Measurements from ENCODE around the gene GSK3B. TPM values are rescaled to one million over a fixed set of nuclear protein-coding genes. Genes with fewer than 3 reads are reported as not detected.

Gene GSK3B
- total RNA-seq, 1 donor from 2014 or later: 77.5 TPM

GRCh38 chr3:119818937-119819336 is 275.3 kb downstream of the GSK3B start:
- DNase-seq (ENCODE audit: low read depth): no peak

DNA sequence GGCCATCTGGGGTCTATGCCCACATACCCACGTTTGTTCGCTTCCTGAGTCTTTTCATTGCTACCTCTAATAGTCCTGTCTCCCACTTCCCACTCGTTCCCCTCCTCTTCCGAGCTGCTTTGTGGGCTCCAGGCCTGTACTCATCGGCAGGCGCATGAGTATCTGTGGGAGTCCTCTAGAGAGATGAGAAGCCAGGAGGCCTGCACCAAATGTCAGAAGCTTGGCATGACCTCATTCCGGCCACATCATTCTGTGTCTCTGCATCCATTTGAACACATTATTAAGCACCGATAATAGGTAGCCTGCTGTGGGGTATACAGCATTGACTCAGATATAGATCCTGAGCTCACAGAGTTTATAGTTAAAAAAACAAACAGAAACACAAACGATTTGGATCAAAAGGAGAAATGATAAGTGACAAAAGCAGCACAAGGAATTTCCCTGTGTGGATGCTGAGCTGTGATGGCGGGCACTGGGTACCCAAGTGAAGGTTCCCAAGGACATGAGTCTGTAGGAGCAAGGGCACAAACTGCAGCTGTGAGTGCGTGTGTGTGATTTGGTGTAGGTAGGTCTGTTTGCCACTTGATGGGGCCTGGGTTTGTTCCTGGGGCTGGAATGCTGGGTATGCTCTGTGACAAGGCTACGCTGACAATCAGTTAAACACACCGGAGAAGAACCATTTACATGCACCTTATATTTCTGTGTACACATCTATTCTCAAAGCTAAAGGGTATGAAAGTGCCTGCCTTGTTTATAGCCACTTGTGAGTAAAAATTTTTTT is 276.5 kb downstream of the GSK3B start:
- no peak for DNase-seq (ENCODE audit: low read depth)

DNA sequence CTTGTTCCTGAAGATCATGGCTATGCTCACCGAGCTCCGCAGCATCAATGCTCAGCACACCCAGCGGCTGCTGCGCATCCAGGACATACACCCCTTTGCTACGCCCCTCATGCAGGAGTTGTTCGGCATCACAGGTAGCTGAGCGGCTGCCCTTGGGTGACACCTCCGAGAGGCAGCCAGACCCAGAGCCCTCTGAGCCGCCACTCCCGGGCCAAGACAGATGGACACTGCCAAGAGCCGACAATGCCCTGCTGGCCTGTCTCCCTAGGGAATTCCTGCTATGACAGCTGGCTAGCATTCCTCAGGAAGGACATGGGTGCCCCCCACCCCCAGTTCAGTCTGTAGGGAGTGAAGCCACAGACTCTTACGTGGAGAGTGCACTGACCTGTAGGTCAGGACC is 277.2 kb downstream of the GSK3B start:
- DNase-seq (ENCODE audit: low read depth): no peak

DNA sequence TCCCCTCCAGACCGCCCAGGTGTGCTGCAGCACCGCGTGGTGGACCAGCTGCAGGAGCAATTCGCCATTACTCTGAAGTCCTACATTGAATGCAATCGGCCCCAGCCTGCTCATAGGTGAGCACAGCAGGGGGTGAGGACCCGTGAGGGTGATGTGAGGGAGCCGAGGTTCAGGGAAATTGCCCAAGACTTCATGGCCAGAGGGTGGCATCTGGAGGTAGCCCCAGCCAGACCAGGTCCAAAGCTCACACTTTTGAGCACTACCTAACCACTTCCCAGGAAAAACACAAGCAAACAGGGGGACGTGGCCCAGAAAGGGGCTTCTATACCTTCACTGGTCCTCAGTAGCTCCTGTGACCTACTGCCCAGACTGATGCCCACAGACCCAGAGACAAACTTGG is 278.5 kb downstream of the GSK3B start:
- no peak for DNase-seq (ENCODE audit: low read depth)

- no peak for DNase-seq (ENCODE audit: low read depth)
Measured at GRCh38 chr3:119812491-119813058, 281.7 kb downstream of the GSK3B start.

DNA sequence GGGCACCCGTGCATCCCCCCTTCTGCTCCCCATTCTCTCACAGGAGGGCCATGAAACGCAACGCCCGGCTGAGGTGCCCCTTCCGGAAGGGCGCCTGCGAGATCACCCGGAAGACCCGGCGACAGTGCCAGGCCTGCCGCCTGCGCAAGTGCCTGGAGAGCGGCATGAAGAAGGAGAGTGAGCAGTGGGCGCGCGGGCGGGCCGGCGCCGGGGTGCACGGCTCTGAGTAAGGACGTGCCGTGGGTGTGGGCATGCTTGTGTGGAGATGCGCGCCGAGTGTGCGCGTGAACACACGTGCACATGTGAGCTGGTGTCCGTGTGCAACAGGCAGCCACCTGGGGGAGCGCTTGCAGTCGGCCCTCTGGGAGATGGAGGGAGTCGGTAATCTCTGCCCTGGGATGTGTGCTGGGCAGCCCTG is 284.2 kb downstream of the GSK3B start:
- DNase-seq (ENCODE audit: low read depth): peak; percentile 23

DNA sequence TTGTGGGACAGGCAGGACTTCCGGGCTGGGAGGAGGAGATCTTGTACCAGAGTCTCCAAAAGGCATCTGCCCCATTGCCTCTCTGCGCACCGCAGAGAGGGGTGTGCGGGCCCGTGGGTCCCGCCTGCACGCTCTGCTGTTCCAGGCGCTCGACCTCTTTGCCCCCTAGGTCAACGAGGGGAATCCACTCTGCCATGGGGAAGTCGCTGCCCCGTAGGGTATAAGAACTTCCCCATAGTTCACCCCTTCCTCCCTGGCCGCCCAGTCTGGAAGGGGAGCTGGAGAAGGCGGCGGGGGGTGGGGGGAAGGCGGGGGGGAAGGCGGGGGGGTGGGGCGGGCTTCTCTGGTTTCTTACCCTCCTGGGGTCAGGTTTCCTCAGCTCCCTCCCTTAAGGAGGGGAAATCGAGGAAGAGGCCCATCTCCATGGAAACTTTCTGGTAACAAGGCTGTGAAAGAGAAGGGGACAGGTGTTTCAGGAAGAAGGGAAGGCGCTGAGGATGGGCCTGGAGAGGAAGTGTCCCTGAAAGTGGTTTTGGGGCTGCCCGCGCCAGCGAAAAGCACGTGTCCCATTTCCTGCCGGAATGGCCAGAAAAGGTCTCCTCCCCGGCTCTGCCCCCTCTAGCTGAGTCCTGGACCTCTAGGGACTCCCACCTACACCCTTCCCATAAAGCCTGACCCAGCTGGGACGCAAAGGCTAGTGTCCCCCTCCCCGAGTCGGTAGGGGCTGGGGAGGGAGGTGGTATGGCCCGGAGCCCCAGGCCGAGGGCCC is 284.8 kb downstream of the GSK3B start:
- no peak for DNase-seq (ENCODE audit: low read depth)

DNA sequence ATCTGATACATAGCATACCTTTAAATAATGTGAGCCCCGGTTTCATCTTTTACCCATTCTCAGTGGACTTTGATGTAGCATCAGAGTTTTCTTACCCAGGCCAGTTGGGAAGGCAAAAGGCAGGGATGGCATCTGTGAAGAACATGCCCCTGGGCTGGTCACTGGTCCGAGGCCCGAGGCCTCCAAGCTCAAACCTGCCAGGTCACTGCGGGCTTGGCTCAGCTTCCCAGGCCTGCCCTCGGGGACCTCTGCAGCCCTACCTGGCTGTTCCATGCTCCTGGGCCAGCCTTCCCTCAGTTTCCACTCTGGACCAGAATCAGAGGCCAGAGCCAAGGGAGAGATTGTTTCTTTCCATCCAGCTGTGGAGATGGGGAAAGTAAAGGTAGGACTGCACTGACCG is 285.4 kb downstream of the GSK3B start:
- DNase-seq (ENCODE audit: low read depth): no peak

DNA sequence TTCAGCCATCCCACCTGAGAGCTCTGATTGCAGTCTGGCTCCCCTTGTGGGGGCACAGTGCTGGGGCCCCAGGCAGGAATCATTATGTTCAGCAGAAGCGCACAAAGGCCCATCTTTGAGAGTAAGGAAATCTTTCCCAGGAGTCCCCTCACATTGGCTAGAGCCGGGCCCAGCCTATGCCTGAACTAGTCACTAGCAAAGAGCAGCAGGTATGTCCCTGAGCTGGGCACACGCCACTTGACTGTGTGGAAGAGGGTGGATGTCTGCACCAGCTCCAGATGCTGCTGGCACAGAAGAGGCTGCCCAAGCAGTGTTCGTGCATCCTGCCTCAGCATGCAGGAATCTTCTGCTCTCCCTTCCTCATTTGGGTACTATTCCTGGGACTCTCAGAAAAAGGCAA is 286.0 kb downstream of the GSK3B start:
- no peak for DNase-seq (ENCODE audit: low read depth)

DNA sequence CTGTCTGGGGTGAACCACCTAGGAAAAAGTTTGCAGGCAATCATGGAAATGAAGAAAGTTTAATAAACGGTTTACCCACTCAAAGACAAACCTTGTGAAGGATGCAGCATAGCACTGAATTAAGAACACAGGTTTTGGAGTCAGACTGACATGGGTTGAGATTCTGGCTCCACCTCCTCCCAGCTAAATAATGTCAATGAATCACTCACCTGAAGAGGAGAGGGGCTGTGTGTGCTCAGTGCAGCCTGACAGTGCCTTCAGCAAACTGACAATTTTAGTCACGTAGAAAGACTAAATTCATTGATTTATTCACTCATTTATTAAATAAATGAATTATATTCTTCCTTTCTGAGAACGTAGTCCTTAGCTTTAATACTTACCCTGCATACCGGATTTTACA is 293.4 kb downstream of the GSK3B start:
- no peak for DNase-seq (ENCODE audit: low read depth)

DNA sequence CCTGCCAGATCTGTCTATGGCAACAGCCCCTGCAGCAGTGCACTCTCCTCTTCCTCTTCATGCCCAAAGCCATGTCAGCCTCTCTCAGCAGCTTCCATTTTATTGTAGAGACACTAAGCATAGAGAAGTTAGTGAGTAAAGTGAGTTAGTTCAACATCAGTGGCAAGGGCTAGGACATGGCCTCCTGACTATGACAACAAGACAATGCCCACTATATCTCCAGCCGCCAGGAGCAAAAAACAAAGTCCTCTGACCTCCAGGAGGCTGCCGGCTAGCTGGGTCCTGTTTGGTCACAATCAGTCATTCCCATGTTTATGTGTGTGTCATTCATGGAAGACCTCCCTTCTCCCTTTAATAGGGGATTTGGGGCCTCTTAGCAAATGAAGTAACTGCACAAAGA is 297.5 kb downstream of the GSK3B start:
- DNase-seq (ENCODE audit: low read depth): no peak

DNA sequence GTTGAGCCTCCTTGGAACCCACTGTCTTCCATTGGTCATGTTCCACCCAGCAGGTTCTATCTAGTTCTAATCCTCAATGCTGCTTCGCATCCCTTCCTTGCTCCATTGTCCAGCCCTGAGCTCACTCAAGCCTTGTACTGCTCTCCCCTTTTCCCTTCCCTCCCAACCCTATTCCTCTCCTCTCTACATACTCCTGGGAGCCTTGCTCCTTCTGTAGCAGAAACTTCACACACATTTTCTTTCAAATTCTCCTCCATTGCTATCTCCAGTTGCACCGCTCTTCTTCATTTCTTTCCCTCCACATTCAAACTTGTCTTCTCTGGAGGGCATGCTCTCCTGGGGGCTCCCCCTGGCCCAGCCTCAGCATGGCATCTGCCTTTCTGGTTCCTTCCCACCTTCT is 297.9 kb downstream of the GSK3B start:
- DNase-seq (ENCODE audit: low read depth): no peak

DNA sequence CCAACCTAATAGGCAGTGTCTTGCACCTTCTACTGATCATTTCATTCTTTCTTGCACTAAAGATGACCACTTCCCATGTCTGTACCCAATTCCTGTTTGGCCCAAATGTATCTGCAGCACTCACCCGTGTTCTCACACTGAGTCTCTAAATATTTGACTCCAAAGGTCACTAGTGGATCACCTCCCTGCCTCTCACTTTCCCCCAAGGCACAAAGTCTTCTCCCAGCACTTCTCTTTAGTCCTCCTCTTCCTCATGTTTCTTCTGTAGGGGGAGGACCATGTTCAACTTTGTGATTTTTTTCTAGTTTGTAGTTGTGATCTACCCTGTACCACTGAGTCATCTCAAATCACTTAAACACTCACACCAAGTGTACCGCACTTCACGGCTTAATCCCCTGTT is 298.4 kb downstream of the GSK3B start:
- no peak for DNase-seq (ENCODE audit: low read depth)

GRCh38 chr3:119794971-119795612 is 299.2 kb downstream of the GSK3B start:
- peak; percentile 30 for DNase-seq (ENCODE audit: low read depth)

- no peak for DNase-seq (ENCODE audit: low read depth)
Measured at GRCh38 chr3:119794401-119794800, 299.8 kb downstream of the GSK3B start.

DNA sequence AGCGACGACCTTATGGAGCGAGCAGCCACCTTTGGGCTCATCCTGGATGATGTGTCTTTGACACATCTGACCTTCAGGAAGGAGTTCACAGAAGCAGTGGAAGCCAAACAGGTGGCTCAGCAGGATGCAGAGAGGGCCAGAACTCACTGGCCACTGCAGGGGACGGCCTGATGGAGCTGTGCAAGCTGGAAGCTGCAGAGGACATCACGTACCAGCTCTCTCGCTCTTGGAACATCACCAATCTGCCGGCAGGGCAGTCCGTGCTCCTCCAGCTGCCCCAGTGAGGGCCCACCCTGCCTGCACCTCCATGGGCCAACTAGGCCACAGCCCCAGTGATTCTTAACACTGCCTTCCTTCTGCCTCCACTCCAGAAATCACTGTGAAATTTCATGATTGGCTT is 302.0 kb downstream of the GSK3B start:
- DNase-seq (ENCODE audit: low read depth): no peak

- DNase-seq (ENCODE audit: low read depth): no peak
Measured at GRCh38 chr3:119790369-119790768, 303.9 kb downstream of the GSK3B start.

- no peak for DNase-seq (ENCODE audit: low read depth)
Measured at GRCh38 chr3:119786409-119786808, 307.8 kb downstream of the GSK3B start.

- DNase-seq (ENCODE audit: low read depth): no peak
Measured at GRCh38 chr3:119783883-119784282, 310.4 kb downstream of the GSK3B start.

DNA sequence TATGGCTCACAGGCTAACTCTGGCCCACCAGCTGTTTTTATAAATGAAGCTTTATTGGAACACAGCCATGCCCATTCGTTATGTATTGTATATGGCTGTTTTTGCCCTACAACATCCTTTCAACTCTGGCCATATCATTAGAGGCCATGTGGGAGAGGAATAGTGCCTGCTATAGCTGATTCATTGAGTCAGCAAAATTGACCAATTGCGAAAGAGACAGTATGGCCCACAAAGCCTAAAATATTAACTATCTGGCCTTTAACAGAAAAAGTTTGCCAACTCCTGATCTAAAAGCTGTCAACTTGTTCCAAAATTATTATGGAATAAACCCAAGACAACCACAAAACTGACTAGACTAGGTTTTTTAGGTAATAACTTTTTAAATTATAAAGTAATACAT is 311.0 kb downstream of the GSK3B start:
- no peak for DNase-seq (ENCODE audit: low read depth)

DNA sequence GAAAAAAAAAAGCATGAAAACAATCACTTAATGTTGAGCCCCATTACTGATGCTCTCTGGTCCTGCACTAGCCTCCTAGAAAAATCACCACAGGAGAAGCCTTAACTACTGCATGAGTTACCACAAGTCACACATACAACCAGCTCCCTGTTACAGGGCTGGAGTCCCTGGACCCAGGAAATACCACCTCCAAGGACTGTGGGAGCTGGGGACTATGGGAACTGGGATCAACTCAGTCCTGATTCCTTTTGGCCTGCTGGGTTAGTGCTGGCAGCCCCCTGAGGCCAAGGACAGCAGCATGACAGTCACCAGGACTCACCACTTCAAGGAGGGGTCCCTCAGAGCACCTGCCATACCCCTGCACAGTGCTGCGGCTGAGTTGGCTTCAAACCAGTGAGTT is 311.8 kb downstream of the GSK3B start:
- DNase-seq (ENCODE audit: low read depth): no peak
